Measurements from ENCODE around the gene RABGEF1. TPM values are rescaled to one million over a fixed set of nuclear protein-coding genes. Genes with fewer than 3 reads are reported as not detected.
"Not testable (repeated sequence)": the region's sequence is repeated elsewhere in the genome, so short reads cannot be mapped to it uniquely, and the experiment has no call there.

The RABGEF1 gene
- total RNA-seq, 4 donors from 2014 or later: 34.3 to 45.4 (median 37.1) TPM

DNA sequence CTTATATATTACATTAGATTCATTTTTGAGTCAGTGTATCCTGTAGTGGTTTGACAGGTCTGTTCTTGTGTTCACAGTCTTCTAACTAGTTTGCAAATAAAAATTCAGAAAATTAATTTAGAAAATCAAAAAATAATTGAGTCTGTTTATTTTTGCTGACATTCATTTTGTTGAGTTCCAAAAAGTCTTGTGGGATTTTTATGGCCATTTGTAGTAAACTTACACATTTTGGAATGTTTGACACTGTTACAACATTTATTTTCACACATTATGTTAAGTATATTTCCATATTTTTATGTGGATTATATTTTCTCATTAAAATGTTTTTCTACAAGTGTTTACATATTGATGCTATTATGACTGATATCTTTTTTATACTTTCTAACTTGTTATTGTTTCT, 16.4 kb downstream of the RABGEF1 start:
- intact Hi-C loops (cut with DNase I): no loop called here
- no peak overlapping the region for H3K27ac ChIP-seq (replicated peaks in 1 of 4)
- DNase-seq (ENCODE audit: extremely low spot score): no peak
- no peaks in the 10 kb centered on the region for H3K27me3 ChIP-seq
- no peaks in the 10 kb centered on the region for H3K9me3 ChIP-seq
- TF ChIP-seq POLR2AphosphoS5 (IDR thresholded peaks at IDR 0.05): no peak
- TF ChIP-seq, protein P1, sequence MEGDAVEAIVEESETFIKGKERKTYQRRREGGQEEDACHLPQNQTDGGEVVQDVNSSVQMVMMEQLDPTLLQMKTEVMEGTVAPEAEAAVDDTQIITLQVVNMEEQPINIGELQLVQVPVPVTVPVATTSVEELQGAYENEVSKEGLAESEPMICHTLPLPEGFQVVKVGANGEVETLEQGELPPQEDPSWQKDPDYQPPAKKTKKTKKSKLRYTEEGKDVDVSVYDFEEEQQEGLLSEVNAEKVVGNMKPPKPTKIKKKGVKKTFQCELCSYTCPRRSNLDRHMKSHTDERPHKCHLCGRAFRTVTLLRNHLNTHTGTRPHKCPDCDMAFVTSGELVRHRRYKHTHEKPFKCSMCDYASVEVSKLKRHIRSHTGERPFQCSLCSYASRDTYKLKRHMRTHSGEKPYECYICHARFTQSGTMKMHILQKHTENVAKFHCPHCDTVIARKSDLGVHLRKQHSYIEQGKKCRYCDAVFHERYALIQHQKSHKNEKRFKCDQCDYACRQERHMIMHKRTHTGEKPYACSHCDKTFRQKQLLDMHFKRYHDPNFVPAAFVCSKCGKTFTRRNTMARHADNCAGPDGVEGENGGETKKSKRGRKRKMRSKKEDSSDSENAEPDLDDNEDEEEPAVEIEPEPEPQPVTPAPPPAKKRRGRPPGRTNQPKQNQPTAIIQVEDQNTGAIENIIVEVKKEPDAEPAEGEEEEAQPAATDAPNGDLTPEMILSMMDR (IDR thresholded peaks at IDR 0.05): no peak
- no peak for TF ChIP-seq EP300 (IDR thresholded peaks at IDR 0.05)
- no peak for TF ChIP-seq POLR2A (IDR thresholded peaks at IDR 0.05; ENCODE audit: low read depth)
- peaks cover 0 to 8% (median 1%) of the 10 kb centered on the region in 4 donors for H3K36me3 ChIP-seq
- H3K4me3 ChIP-seq: no peak overlapping the region
- H3K4me1 ChIP-seq: peaks cover 2 to 28% (median 9%) of the 10 kb centered on the region in 4 donors

DNA sequence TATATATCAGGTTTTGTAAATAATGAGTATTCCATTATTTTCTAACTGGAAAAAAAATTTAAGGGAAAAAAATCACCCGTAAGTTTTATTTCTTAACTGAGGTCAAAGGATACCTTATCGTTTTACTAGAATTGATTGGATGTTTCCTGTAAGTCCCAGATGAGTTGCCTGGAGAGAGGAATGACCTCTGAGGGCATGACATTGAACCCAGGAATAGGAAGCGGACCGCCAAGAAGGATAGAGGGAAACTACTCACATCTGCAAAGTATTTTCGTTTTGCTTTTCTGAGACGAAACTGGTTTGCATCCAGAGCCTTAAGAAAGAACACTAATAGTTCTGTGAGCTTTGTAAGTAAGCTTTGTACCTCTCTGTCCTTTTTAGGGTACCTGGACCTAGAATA, 17.4 kb downstream of the RABGEF1 start:
- no peak overlapping the region for H3K4me3 ChIP-seq
- no peak overlapping the region for H3K27ac ChIP-seq (replicated peaks in 1 of 4)

DNA sequence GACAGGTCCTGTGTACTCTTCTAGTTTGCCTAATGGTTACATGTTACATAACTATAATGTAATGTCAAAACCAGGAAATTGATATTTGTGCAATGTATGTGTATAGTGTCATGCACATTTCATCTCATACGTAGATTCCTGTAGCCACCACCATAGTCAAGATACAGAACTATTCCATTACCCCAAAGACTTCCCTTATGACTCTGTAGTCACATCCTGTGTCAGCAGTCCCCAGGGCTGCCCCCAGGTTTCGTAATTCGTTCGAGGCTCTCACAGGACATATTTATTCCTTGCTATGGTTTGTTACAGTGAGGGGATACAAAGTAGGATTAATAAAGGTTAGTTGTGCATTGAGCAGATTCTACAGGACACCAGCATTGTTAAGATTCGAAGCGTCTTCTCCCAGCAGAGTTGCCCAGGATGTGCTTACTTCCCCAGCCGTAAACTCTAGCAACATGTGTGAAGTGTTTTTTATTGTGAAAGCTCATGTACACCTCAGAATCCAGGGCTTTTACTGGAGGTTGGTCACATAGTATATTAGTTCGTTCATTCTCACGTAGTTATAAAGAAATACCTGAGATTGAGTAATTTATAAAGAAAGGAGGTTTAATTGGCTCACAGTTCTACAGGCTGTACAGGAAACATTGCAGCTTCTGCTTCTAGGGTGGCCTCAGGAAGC, 18.6 kb downstream of the RABGEF1 start:
- intact Hi-C loops (cut with DNase I): no loop called here
- H3K4me3 ChIP-seq: no peak overlapping the region
- 89% methylated on average over 9 of the region's 9 CpGs for WGBS
- H3K36me3 ChIP-seq: peaks cover 0 to 8% (median 1%) of the 10 kb centered on the region in 4 donors
- H3K27me3 ChIP-seq: no peaks in the 10 kb centered on the region
- H3K27ac ChIP-seq (replicated peaks in 1 of 4): no peak overlapping the region
- TF ChIP-seq EP300 (IDR thresholded peaks at IDR 0.05) (no peak), POLR2AphosphoS5 (IDR thresholded peaks at IDR 0.05) (no peak)
- TF ChIP-seq, protein P1 (IDR thresholded peaks at IDR 0.05): no peak
- no peaks in the 10 kb centered on the region for H3K9me3 ChIP-seq
- no peak for DNase-seq (ENCODE audit: extremely low spot score)
- H3K4me1 ChIP-seq: peaks cover 2 to 12% (median 8%) of the 10 kb centered on the region in 4 donors

More for the DNA sequence above, 17.4 kb downstream of the RABGEF1 start:
- intact Hi-C loops (cut with DNase I): no loop called here
- Histone ChIP-seq H3K36me3 (peaks cover 0 to 8% (median 1%) of the 10 kb centered on the region in 4 donors), H3K9me3 (no peaks in the 10 kb centered on the region), H3K4me1 (peaks cover 2 to 18% (median 8%) of the 10 kb centered on the region in 4 donors), H3K27me3 (no peaks in the 10 kb centered on the region)
- WGBS: 83% methylated on average over 6 of the region's 6 CpGs
- no peak for DNase-seq (ENCODE audit: extremely low spot score)
- no peak for TF ChIP-seq POLR2A (IDR thresholded peaks at IDR 0.05; ENCODE audit: low read depth)
- TF ChIP-seq EP300 (IDR thresholded peaks at IDR 0.05): no peak
- TF ChIP-seq, protein P1 (IDR thresholded peaks at IDR 0.05): no peak

DNA sequence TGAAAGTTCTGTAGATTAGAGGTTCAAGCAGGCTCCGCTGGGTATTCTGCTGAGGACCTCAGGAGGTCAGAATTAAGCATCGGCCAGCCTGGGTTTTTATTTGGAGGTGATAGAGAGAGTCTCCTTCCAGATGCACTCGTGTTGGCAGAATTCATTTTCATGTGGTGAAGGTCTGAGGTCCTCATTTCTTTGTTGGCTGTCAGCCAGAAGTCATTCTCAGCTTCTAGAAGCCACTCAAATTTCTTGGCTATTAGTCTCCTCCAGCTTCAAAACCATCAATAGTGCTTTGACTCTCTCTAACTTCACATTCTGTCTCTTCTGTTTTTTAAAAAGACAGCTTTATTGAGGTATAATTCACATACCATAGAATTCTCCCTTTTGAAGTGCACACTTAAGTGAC, 22.6 kb downstream of the RABGEF1 start:
- H3K36me3 ChIP-seq; H3K27ac ChIP-seq (replicated peaks in 1 of 4); intact Hi-C loops (cut with DNase I); DNase-seq (ENCODE audit: extremely low spot score); H3K9me3 ChIP-seq; H3K27me3 ChIP-seq; H3K4me3 ChIP-seq; H3K4me1 ChIP-seq: not testable (repeated sequence)
- 95% methylated on average over 3 of the region's 3 CpGs for WGBS

DNA sequence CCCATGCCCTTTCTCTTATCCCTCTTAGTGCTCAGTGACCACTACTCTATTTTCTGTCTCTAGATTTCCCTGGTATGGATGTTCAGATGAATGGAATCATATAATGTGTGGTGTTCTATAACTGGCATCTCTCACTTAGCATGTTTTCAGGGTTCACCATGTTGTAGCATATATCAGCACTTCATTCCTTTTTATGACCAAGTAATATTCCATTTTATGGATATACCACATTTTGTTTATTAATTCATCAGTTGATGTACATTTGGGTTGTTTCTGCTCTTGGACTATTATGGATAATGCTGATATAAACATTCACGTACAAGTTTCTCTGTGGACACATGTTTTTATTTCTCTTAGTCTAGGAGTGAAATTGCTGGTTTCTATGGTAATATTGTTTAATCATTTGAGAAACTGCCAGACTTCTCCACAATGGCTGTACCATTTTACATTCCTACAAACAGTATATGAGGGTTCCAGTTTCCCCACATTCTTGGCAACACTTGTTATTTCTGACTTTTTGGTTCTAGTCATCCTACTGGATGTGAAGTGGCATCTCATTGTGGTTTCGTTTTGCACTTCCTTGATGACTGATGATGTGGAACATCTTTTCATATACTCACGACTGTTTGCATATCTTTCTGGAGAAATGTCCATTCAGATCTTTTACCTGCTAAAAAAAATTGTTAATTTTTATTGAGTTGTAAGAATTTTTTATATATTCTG, 23.3 kb downstream of the RABGEF1 start:
- H3K27ac ChIP-seq (replicated peaks in 1 of 4); DNase-seq (ENCODE audit: extremely low spot score); H3K36me3 ChIP-seq; H3K9me3 ChIP-seq; intact Hi-C loops (cut with DNase I); H3K4me3 ChIP-seq; H3K4me1 ChIP-seq; H3K27me3 ChIP-seq: not testable (repeated sequence)
- 94% methylated on average over 3 of the region's 3 CpGs for WGBS

DNA sequence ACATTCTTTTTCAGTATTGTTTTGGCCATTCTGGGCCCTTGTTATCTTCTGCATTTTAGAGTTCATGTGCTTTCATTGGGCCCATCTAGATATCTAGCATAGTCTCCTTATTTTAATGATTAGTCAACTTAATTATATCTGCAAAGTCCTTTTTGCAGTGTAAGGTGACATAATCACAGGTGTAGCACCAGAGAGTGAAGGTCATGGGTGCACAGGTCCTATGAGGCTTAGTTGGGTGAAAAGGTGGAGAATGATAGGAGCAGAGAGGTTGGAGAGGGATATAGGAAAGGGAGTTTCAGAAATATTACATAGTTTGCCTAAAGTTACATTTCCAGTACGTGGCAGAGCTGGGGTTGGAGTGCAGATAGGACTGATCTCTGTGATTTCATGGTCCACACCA, 24.4 kb downstream of the RABGEF1 start:
- H3K36me3 ChIP-seq; H3K9me3 ChIP-seq; H3K27me3 ChIP-seq; intact Hi-C loops (cut with DNase I); H3K4me3 ChIP-seq; DNase-seq (ENCODE audit: extremely low spot score); H3K27ac ChIP-seq (replicated peaks in 1 of 4): not testable (repeated sequence)
- H3K4me1 ChIP-seq: peaks cover 10 to 20% (median 14%) of the 10 kb centered on the region in 4 donors
- 70% methylated on average over 1 of the region's 1 CpG for WGBS

DNA sequence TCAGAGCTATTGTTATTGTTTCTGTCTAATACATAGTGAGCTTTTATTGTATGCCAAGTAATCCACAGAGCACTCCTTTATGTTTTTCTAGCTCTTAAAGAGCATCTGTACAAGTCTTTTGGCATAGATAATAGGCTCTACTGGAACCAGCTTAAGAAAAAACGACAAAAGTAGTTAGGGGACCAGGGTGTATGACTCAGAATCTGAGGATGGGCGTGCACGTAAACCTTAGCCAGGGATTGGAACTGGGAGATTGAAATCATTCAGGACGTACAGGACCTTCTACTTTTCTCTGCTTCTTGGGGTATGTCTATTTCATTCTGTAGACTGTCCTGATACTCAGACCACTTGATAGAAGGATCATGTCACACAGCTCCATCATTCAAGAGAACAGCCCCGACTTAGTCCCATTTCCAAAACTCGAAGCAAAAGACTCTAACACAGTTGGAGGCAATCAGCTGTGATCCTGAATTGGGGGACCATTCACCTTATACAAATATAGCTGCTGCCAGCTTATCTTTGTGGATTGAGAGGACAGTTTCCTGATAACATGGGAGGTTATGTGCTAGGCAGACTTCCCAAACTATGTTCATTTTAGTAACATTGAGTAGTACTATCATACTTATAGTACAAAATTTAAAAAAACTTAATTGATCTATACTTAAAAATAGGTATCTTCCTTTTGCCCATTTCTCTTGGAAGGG, 24.9 kb downstream of the RABGEF1 start:
- H3K36me3 ChIP-seq; H3K4me3 ChIP-seq; H3K9me3 ChIP-seq; DNase-seq (ENCODE audit: extremely low spot score); intact Hi-C loops (cut with DNase I); H3K27ac ChIP-seq (replicated peaks in 1 of 4); H3K27me3 ChIP-seq: not testable (repeated sequence)
- peaks cover 10 to 26% (median 20%) of the 10 kb centered on the region in 4 donors for H3K4me1 ChIP-seq
- WGBS: 65% methylated on average over 6 of the region's 6 CpGs
